Cerebellar cortex (tissue), 1 donor: Measurements from ENCODE around the gene NDUFA7.
"Not testable (repeated sequence)": the region's sequence is repeated elsewhere in the genome, so short reads cannot be mapped to it uniquely, and the experiment has no call there.

Experiments
- DNase-seq: peaks from one replicate; pipeline ENCODE4 v3.0.0-alpha.2; 2015; ENCODE audit warnings: low spot score

The NDUFA7 gene

DNA sequence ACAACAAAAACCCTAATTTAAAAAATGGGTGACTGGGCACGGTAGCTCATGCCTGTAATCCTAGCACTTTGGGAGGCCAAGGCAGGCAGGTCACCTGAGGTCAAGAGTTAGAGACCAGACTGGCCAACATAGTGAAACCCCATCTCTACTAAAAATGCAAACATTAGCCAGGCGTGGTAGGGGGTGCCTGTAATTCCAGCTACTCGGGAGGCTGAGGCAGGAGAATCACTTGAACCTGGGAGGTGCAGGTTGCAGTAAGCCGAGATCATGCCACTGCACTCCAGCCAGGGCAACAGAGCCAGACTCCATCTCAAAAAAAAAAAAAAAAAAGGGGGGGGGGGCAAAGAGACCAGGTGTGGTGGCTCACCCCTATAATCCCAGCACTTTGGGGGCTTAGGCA is 56.9 kb downstream of the NDUFA7 start:
- DNase-seq, result not testable (repeated sequence)

DNA sequence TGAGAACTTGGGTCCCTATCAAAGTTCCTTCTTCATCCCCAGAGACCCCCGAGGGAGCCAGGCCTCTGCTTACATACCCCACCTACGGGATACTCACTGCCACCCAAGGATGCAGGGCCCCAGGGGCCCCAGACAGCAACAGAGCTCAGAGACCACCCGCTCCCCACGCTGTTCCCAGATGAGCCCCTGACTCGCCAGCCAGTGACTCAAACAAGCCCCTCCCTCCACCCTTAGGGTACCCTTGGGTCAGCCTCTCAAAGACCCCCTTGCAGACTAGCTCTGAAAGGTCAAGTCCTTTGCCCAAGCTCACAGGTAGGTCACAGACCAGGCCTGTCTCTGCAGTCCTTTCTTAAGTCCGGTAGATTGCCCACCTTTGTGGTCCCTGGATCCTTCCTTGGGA is 58.7 kb downstream of the NDUFA7 start:
- DNase-seq, result no peak

- no peak for DNase-seq
Observed at GRCh38 chr19:8261881-8262280, 59.3 kb downstream of the NDUFA7 start.

GRCh38 chr19:8261347-8261746 is 59.8 kb downstream of the NDUFA7 start:
- DNase-seq, result no peak
